Duodenal mucosa (tissue), 2 donors: Measurements from ENCODE around the gene HEATR5A.
"Not testable (repeated sequence)": the region's sequence is repeated elsewhere in the genome, so short reads cannot be mapped to it uniquely, and the experiment has no call there.

Source experiments
- H3K27ac ChIP-seq: one replicate; pipeline ENCODE4 v1.7.0; 2013; ENCODE audit warnings: low read depth, low read length
- H3K27me3 ChIP-seq, 2 donors: one replicate each; pipeline ENCODE4 v1.7.0; 2013; ENCODE audit warnings: low read length in 2 of 2, control low read depth in 1 of 2; ENCODE audit not compliant: insufficient read depth in 2 of 2, control insufficient read depth in 1 of 2
- H3K36me3 ChIP-seq, 2 donors: one replicate each; pipeline ENCODE4 v1.7.0; 2013; ENCODE audit warnings: low read length in 2 of 2, control low read depth in 1 of 2; ENCODE audit not compliant: insufficient read depth in 2 of 2, control insufficient read depth in 1 of 2
- H3K4me1 ChIP-seq, 2 donors: one replicate each; pipeline ENCODE4 v1.7.0; 2013; ENCODE audit warnings: low read length in 2 of 2, control low read depth in 1 of 2; ENCODE audit not compliant: insufficient read depth in 2 of 2, control insufficient read depth in 1 of 2
- H3K4me3 ChIP-seq, 2 donors: one replicate each; pipeline ENCODE4 v1.7.0; 2013; ENCODE audit warnings: low read length in 2 of 2, low read depth in 1 of 2
- H3K9ac ChIP-seq, 2 donors: one replicate each; pipeline ENCODE4 v1.7.0; 2013; ENCODE audit warnings: low read length in 2 of 2, low read depth in 1 of 2
- H3K9me3 ChIP-seq, 2 donors: one replicate each; pipeline ENCODE4 v1.7.0; 2013; ENCODE audit warnings: low read length in 2 of 2, control low read depth in 1 of 2; ENCODE audit not compliant: control insufficient read depth in 1 of 2

HEATR5A gene

GRCh38 chr14:31287294-31287972 is 132.9 kb downstream of the HEATR5A start:
- no peaks in the 10 kb centered on the region for H3K36me3 ChIP-seq
- no peaks in the 10 kb centered on the region for H3K9me3 ChIP-seq
- no peak overlapping the region for H3K27ac ChIP-seq
- H3K27me3 ChIP-seq = no peaks in the 10 kb centered on the region
- H3K4me1 ChIP-seq = no peaks in the 10 kb centered on the region
- H3K4me3 ChIP-seq = no peak overlapping the region
- no peak overlapping the region for H3K9ac ChIP-seq

- H3K4me1 ChIP-seq = no peaks in the 10 kb centered on the region
Measured at GRCh38 chr14:31286456-31287293, 133.7 kb downstream of the HEATR5A start.

GRCh38 chr14:31283578-31284252 is 136.6 kb downstream of the HEATR5A start:
- Histone ChIP-seq H3K27me3 (no peaks in the 10 kb centered on the region), H3K27ac (no peak overlapping the region), H3K36me3 (no peaks in the 10 kb centered on the region), H3K4me3 (no peak overlapping the region), H3K4me1 (no peaks in the 10 kb centered on the region), H3K9ac (no peak overlapping the region), H3K9me3 (peaks cover 0 to 5% of the 10 kb centered on the region in 2 donors)

More at GRCh38 chr14:31286456-31287293, 133.7 kb downstream of the HEATR5A start:
- no peak overlapping the region for H3K27ac ChIP-seq
- no peaks in the 10 kb centered on the region for H3K36me3 ChIP-seq
- no peak overlapping the region for H3K9ac ChIP-seq
- H3K27me3 ChIP-seq = no peaks in the 10 kb centered on the region
- H3K9me3 ChIP-seq = no peaks in the 10 kb centered on the region
- H3K4me3 ChIP-seq = no peak overlapping the region

- Histone ChIP-seq H3K9me3 (peaks cover 0 to 6% of the 10 kb centered on the region in 2 donors), H3K9ac (no peak overlapping the region), H3K27me3 (no peaks in the 10 kb centered on the region), H3K4me1 (no peaks in the 10 kb centered on the region), H3K27ac (no peak overlapping the region), H3K4me3 (no peak overlapping the region), H3K36me3 (no peaks in the 10 kb centered on the region)
Measured at GRCh38 chr14:31283153-31283552, 137.2 kb downstream of the HEATR5A start.

GRCh38 chr14:31280871-31281220 is 139.5 kb downstream of the HEATR5A start:
- Histone ChIP-seq H3K4me1 (no peaks in the 10 kb centered on the region), H3K9me3 (peaks cover 0 to 6% of the 10 kb centered on the region in 2 donors), H3K9ac (no peak overlapping the region), H3K4me3 (no peak overlapping the region), H3K27me3 (no peaks in the 10 kb centered on the region), H3K27ac (no peak overlapping the region), H3K36me3 (no peaks in the 10 kb centered on the region)

- Histone ChIP-seq H3K27me3 (no peaks in the 10 kb centered on the region), H3K9ac (no peak overlapping the region), H3K9me3 (peaks cover 0 to 6% of the 10 kb centered on the region in 2 donors), H3K4me1 (no peaks in the 10 kb centered on the region), H3K36me3 (no peaks in the 10 kb centered on the region), H3K27ac (no peak overlapping the region), H3K4me3 (no peak overlapping the region)
Measured at GRCh38 chr14:31280132-31280870, 140.0 kb downstream of the HEATR5A start.

GRCh38 chr14:31278883-31279282 is 141.5 kb downstream of the HEATR5A start:
- Histone ChIP-seq H3K36me3 (no peaks in the 10 kb centered on the region), H3K4me3 (no peak overlapping the region), H3K4me1 (no peaks in the 10 kb centered on the region), H3K27ac (no peak overlapping the region), H3K27me3 (no peaks in the 10 kb centered on the region), H3K9ac (no peak overlapping the region), H3K9me3 (peaks cover 0 to 6% of the 10 kb centered on the region in 2 donors)

GRCh38 chr14:31277085-31277484 is 143.3 kb downstream of the HEATR5A start:
- Histone ChIP-seq H3K27me3 (no peaks in the 10 kb centered on the region), H3K36me3 (no peaks in the 10 kb centered on the region), H3K4me1 (no peaks in the 10 kb centered on the region), H3K4me3 (no peak overlapping the region), H3K27ac (no peak overlapping the region), H3K9ac (no peak overlapping the region), H3K9me3 (peaks cover 0 to 6% of the 10 kb centered on the region in 2 donors)

GRCh38 chr14:31276417-31276816 is 143.9 kb downstream of the HEATR5A start:
- not testable (repeated sequence) for H3K36me3 ChIP-seq, H3K4me3 ChIP-seq, H3K9ac ChIP-seq, H3K27me3 ChIP-seq, H3K9me3 ChIP-seq, H3K4me1 ChIP-seq, H3K27ac ChIP-seq
